ENCODE measurements around the gene REX1BD.

DNA sequence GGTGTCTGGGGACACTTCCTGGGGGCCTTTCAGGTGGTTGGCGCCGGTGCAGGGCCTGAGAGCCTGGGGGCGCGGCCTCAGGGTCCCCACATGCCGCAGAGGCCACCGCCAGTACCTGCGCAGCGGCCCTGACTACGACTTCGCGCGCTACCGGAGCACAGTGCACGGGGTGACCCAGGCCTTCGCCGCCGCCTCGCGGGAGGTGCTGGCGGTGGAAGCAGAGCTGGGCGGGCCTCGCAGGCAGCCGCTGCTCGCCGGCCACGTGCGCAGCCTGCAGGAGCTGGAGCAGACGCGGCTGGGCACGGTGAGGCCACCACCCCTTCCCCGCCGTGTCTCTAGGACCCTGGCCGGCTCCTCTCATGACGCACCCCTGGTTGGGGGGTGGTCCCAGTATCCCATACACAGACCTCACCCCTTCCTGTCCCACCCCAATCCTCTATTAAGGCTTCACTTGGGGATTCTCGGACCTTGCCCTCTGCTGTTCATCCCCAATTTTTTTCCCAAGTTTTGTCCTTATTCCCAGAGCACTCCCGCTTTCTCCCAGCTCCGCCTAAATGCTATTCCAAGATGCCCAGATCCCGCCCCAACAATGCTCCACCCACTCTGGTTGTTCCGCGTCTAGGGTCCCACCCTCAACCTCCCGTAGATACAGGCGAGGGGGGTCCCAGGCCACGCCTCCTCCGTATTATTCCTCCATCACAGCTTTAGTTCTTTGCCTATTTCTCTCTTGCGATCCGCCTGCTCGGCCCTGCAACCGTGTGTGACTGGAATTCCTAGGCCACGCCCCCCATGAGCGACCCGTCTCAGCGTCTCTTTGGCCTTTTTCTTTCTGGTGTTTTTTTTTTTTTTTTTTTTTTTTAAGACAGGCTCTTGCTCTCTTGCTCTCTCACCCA is 1.0 kb downstream of the REX1BD start:
- TF ChIP-seq, protein P1, sequence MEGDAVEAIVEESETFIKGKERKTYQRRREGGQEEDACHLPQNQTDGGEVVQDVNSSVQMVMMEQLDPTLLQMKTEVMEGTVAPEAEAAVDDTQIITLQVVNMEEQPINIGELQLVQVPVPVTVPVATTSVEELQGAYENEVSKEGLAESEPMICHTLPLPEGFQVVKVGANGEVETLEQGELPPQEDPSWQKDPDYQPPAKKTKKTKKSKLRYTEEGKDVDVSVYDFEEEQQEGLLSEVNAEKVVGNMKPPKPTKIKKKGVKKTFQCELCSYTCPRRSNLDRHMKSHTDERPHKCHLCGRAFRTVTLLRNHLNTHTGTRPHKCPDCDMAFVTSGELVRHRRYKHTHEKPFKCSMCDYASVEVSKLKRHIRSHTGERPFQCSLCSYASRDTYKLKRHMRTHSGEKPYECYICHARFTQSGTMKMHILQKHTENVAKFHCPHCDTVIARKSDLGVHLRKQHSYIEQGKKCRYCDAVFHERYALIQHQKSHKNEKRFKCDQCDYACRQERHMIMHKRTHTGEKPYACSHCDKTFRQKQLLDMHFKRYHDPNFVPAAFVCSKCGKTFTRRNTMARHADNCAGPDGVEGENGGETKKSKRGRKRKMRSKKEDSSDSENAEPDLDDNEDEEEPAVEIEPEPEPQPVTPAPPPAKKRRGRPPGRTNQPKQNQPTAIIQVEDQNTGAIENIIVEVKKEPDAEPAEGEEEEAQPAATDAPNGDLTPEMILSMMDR (IDR thresholded peaks at IDR 0.05; ENCODE audit: insufficient read depth, low read depth, low read length): no peak
- no peak for TF ChIP-seq EZH2 (IDR thresholded peaks at IDR 0.05; ENCODE audit: insufficient read depth, low read length)

Measured in astrocyte (in vitro differentiated cells and primary cell).